DMS53 treated with DMSO at 0.1 percent for 48 hours (cell line): ENCODE results near the gene TULP4.
"Not testable (repeated sequence)": the region's sequence is repeated elsewhere in the genome, so short reads cannot be mapped to it uniquely, and the experiment has no call there.

Source experiments
- DNase-seq: peaks from one replicate; lab custom pipeline; 2025; ENCODE audit not compliant: unreplicated experiment; lab: John Stamatoyannopoulos, UW

The TULP4 gene

DNA sequence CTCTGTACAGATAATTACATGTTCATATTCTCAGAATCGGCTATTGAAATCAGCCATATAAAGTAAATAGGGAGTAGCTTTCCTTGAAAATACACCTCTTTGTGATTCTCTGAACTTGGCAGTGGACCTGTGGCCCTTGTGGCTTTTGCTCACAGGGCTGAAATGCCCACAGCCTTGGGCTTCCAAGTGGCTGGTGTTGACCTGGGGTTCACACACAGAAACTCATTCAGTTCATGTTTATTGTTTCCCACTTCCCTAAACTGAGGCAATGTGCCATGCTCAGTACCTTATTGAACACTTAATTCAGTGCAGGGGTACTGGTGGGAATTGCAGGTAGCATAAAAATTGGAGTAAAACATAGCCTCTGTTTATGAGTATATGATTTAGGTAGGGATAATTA lies 19.1 kb upstream of the TULP4 start:
- DNase-seq = no peak

DNA sequence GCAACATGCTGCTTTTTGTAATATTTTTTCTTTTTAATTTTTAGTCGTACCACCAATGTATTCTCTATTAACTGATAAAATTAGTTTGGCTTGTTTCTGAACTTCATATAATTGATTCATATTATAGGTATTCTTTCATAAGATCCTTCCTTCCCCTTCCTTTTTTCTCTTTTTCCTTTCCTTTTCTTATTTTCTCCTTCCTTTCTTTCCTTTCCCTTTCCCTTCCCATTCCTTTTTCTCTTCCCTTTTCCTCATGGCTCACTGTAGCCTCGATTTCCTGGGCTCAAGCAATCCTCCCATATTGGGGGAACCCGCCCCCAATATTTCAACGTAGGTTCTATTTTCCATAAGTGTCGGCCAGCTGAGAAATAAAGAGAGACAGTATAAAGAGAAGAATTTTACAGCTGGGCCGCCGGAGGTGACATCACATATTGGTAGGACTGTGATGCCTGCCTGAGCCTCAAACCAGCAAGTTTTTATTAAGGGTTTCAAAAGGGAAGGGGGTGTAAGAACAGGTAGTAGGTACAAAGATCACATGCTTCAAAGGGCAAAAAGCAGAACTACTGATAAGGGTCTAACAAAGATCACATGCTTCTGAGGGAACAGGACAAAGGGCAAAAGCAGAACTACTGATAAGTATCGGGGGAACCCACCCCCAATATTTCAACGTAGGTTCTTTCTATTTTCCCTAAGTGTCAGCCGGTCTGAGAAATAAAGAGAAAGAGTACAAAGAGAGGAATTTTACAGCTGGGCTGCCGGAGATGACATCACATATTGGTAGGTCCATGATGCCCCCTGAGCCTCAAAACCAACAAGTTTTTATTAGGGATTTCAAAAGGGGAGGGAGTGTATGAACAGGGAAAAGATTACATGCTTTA lies 16.1 kb upstream of the TULP4 start:
- not testable (repeated sequence) for DNase-seq

DNA sequence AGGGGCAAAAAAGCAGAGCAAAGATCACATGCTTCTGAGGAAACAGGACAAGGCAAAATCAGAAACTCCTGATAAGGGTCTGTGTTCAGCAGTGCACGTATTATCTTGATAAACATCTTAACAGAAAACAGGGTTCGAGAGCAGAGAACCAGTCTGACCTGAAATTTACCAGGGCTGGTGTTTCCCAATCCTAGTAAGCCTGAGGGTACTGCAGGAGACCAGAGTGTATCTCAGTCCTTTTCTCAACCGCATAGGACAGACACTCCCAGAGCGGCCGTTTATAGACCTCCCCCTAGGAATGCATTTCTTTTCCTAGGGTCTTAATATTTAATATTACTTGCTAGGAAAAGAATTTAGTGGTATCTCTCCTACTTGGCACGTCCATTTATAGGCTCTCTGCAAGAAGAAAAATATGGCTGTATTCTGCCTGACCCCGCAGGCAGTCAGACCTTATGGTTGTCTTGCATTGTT lies 15.4 kb upstream of the TULP4 start:
- DNase-seq = not testable (repeated sequence)

DNA sequence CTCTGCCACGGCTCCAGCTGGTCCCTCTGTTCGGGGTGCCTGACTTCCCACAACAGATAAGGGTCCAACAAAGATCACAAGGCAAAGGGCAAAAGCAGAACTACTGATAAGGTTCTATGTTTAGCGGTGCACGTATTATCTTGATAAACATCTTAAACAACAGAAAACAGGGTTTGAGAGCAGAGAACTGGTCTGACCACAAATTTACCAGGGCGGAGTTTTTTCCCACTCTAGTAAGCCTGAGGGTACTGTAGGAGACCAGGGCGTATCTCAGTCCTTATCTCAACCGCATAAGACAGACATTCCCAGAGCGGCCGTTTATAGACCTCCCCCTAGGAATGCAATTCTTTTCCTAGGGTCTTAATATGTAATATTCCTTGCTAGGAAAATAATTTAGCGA lies 14.6 kb upstream of the TULP4 start:
- not testable (repeated sequence) for DNase-seq

DNA sequence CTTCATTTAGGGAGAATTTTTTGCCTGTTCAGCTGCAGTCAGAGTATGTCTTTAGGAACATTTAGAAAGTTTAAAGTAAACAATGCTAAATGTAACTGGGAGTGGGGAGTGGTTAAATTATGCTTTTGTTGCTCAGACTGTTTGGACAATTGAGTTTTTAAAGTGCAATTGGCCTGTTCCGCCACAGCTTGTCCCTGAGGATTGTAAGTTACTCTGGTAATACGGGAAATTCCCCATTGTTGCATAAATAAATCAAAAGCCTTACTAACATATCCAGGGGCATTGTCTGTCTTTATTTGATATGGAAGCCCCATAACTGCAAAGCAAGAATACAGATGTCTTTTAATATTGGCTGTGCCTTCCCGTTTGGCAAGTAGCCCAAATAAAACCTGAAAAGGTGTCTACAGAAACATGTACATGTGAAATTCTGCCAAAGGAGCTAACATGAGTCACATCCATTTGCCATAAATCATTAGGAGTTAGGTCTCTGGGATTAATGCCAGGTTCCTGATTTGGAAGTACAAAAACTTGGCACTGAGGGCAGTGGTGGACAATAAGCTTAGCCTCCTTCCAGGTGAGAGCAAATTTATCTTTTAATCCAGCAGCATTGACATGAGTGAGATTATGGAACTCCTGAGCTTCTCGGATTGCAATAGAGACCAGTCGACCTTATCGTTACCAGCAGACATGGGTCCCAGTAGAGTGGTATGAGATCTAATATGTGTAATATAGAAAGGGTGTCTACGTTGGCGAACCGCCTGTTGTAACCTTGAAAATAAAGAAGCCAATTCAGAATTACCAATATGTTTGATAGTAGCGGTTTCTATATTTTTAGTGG lies 11.7 kb upstream of the TULP4 start:
- not testable (repeated sequence) for DNase-seq

DNA sequence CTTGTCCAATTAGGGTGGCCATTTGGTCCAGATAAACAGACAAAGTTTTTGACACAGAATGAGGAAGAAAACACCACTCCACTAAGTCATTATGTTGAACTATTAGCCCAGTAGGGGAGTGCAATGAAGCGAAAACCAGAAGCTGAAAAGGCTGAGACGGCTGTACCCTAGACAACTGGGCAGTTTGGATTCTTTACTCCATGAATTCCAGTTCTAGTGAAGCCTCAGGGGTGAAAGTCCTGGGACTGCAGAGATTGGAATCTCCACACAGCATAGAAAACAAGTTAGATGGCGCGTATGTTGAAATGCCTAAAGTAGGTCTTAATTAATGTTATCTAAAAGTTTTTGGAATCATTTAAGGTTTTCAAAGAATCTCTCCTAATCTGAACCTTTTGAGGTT lies 10.7 kb upstream of the TULP4 start:
- not testable (repeated sequence) for DNase-seq

DNA sequence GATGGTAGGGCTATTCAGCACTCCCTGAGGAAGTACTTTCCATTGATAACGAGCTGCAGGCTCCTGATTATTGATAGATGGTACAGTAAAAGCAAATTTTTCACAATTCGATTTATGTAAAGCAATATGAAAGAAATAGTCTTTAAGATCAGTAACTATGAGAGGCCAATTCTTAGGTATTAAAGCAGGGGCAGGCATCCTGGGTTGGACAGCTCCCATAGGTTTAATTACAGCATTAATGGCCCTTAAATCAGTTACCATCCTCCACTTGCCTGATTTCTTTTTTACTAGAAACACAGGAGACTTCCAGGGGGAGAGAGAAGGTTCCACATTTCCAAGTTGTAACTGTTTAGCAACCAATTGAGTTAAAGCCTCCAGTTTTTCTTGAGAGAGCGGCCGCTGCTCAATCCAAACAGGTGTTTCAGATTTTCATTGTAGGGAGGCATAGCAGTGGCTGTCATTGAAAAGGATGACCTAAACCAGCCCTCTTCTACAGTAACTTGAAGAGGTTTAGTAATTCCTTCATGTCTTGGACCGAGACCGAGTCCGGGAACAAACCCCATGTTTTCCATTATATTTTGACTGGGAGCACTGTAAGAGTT lies 10.0 kb upstream of the TULP4 start:
- DNase-seq = not testable (repeated sequence)

DNA sequence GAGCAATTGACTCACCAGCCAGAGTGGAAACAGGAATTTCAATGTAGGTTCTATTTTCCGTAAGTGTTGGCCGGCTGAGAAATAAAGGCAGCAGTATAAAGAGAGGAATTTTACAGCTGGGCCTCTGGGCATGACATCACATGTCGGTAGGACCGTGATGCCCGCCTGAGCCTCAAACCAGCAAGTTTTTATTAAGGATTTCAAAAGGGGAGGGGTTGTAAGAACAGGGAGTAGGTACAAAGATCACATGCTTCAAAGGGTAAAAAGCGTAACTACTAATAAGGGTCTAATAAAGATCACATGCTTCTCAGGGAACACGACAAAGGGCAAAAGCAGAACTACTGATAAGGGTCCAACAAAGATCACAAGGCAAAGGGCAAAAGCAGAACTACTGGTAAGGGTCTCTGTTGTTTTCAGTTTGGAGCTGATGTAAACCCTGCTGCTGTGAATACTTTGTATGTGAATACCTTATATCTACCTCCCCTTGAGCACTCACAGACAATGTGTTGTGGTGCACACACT lies 9.0 kb upstream of the TULP4 start:
- no peak for DNase-seq

DNA sequence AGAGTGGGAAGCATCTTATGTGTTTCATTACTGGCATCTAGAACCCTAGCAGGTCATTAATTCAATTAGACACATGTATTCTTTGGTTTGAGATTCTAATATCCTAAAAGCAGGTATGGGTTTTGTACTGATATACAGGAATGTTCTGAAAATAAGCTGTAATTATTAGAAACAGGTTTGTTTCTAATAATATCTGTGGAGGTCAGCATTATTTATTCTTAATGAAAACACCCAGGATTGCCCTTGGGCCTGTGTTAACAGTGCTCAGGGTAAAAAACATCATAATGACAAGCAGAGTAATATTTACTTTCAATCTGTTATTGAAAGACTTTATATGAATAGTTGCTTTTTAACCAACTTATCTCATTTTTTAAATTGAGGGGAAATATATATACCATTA lies 8.0 kb upstream of the TULP4 start:
- no peak for DNase-seq

DNA sequence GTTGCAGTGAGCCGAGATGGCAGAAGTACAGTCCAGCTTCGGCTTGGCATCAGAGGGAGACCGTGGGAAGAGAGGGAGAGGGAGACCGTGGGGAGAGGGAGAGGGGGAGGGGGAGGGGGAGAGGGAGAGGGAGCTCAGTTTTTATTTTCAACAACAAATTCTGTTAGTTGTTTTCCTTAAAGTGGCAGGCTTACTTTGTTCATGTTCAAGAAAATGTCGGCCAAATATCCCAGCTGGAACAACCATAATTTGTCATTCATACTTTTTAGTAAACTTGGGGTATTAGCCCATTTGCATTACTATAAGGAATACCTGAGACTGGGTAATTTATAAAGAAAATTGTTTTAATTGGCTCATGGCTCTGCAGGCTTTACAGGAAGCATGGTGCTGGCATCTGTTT lies 2.5 kb upstream of the TULP4 start:
- DNase-seq = no peak

DNA sequence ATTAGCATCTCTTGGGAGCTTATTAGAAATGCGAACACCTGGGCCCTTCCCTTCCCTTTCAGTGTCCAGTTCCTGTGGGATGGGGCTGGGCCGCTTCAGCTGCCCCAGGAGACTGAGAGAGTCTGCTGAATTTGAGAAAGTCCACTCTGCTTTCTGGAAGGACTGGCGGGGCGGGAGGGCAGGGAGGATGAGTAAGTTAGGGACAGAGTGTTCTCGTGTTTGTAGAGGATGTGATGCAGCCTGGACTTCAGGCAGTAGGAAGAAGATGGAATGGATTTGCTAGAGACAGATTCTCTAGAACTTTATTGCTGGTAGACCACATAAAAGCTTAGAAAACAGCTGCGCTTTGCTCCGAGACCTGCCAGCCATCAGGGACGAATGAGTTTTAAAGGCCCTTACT lies 1.1 kb upstream of the TULP4 start:
- DNase-seq = no peak

DNA sequence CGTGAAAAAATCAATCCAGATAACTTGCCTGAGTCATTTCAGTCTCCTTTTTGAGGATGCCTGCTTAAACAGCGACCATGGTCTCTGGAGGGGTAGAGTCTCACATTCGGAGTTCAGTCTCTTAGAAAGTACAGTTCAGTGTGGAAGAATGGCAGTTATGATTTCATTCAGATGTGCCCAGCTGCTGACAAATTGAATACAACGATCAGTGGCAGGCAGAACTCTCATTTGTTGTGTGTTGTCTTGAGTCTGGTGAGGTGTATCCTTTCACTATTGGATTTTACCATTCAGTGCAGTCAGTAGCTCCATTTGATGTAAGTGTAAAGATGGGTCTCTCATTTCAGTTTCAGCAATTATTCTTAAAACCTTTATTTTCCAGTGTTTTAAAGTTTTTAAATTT lies 639 bp upstream of the TULP4 start:
- no peak for DNase-seq

DNA sequence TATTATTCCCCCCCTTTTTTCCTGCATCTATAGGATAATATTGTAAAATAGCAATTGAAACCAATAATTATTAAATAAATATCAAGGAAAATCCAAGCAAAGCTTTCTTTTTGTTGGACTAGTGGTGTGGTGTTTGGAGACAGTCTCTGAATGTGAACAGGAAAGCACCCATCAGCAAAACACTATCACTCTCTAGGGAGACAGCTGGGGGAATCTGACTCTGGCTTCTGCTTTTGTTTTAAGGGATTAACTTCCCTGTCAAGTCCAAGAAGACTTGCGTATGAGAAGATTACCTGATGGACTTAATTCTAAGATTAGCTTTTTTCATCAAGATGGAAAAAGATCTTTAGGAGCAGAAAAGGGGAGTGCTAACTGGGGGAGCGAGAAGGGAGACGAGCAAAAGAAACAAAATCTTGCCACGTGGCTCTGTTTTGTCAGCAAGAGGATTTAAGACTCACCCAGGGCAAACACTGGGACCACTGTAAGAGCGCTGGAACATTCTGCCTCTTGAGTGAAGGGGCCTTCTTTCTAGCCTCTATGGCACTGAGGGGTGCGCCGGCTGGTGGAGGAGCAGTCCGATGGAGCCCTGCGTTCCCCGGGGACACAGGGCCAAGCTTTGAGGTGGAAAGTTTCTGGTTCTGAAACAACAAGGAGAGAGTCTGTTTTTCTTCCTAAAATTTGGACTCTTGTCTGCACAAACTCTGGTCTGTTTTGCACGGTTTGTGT lies 570 bp downstream of the TULP4 start:
- DNase-seq = no peak

DNA sequence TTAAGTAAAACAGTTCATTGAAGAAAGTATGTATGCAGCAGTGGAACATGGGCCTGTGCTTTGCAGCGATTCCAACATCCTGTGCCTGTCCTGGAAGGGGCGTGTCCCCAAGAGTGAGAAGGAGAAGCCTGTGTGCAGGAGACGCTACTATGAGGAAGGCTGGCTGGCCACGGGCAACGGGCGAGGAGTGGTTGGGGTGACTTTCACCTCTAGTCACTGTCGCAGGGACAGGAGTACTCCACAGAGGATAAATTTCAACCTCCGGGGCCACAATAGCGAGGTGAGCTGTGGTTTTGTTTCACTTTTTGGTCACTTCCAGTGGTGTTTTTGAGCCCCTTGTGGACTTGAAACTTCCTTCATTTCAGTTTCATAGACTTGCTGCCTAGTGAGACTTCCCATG lies 1.7 kb downstream of the TULP4 start:
- no peak for DNase-seq

DNA sequence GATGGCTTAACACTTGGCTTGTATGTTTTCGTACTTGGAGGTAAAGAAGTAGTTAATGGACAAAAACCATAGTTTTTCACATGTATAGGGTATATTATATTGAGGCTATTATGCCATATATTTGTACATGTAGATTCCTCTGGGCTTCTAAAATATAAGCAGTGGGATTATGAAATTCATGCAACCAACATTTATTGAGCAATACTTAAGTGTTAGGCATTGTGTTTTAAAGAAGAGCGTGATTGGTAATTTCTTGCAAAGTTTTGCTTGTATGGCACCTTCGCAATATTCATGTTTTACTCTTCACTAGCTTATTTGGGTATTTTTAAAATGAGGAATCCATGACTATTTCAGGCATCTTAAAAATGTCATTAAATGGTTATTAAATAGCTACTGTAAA lies 2.5 kb downstream of the TULP4 start:
- no peak for DNase-seq

DNA sequence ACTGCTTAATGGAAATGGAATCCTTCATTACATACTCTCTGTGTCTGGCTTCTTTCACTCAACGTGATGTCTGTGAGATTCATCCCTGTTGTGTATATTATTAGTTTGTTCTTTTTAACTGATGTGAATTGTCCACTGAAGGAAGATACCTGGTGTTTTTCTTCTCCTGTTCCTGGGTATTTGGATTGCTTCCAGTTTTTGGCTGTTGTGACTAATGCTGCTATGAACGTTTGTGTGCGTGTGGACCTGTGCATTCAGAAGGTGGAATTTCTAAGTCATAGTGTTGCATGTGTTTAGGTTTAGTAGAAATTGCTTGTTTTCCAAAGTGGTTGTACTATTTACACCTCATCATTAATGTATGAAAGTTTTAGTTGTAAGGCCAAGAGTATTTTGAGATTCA lies 3.8 kb downstream of the TULP4 start:
- DNase-seq = no peak

DNA sequence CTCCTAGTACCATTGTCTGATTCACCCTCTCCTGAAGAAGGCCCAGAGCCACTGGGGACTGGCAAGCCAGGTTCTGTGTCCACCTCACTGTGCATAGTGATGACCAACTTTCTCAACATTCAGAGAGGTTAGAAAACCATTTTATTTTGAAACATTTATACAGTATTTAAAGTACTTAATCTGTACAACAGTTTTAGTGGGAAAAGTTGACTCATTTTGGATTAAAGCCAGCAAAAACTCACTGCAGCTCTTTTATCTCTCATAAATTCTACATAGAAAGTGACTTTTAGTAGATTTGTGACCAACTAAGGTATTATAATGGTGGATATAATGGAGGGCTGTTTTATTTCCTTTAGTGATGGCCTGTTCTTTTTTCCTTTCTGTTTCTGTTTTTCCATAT lies 9.7 kb downstream of the TULP4 start:
- DNase-seq = no peak

DNA sequence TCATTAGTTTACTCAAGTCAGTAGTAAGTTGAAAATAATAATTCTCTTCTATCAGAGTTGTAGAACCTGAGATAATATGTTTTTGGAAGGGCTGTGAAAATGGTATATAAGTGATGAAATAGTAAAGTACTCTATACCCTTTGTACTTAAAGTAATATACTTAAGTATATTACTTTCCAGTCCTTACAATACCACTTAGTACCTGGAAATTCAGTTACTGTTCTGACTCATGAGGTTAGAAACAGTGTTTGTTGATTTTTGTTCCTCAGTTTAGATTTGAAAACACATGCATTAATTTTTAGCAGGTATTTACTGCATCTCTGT lies 10.1 kb downstream of the TULP4 start:
- DNase-seq = no peak

DNA sequence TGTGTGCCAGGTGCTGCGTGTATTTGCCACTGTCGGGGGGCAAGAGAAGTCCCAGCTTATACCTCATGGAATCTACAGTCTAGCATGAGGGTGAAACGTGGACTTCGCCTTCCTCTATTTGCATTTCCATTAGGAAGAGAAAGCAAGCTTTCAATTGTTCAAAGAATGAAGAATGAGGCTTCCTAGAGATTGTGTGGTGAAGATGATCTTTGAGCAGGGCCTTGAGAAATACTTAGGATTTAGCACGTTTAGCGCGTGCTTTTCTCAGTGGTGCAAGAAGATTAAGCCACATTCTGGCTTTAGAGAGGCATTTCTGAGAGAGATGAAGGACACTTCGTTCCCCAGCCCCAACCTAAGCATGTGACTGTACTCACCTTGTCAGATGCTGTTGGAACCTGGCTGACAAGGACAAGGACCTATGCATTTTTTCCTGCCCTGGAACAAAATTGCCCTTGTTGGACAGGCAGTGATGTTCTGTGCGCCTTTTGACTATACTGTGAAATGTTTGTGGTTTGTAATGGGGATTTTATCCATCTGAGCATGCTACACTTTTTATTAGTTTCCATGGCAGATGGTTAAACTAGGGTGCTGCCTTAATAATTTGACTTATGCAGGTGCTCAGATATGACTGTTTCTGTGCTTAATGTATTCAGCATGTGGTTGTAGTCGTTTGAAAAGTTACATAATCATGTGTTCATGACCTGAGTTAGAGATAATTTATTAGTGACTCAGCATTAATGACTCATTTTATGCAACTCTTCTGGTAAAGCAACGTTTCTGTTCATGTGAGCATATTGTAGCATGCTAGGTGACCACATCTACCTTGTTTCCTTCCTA lies 10.7 kb downstream of the TULP4 start:
- no peak for DNase-seq

DNA sequence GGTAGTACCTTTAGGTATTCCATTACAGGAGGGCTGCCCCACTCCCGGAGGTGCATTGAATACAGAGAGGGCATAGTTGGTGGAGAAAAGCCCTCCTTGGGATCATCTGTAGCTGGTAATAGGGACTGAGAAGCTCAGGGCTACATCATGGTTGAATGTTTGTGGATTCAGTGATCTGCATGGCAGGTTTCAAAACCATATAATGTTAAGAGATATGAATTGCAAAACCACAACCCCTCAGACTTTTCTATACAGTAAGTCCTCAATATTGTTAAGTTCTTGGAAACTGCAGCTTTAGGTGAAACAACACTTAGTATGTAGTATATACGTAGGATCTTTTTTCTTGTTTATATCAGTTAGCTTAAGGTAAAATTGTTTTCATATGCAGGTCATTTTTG lies 11.3 kb downstream of the TULP4 start:
- no peak for DNase-seq
